HL-60 (cell line): Measurements from ENCODE around the gene ANKS6.
A peak's percentile ranks its signal among the peaks of the same experiment; 100 is the strongest.

Source experiments
- DNase-seq, 2 experiments: peaks; one replicate each; pipeline ENCODE4 v3.0.0-alpha.2; 2010 to 2020; ENCODE audit warnings: low read depth in 1 of 2, low spot score in 1 of 2
- H3K27ac ChIP-seq: fragments of 250-450 bp; sonication (Bioruptor Pico); replicated peaks from 2 replicates; pipeline ENCODE4 v1.5.1; 2020; ENCODE audit warnings: mild to moderate bottlenecking, moderate library complexity
- H3K27me3 ChIP-seq: fragments of 250-450 bp; sonication (Bioruptor Pico); 2 replicates; pipeline ENCODE4 v1.5.1; 2021; ENCODE audit warnings: mild to moderate bottlenecking, moderate library complexity; ENCODE audit not compliant: insufficient read depth, poor library complexity, severe bottlenecking
- H3K4me3 ChIP-seq: replicated peaks from 2 replicates; pipeline ENCODE4 v1.5.1; 2011; ENCODE audit warnings: mild to moderate bottlenecking, control low read depth, low read length; ENCODE audit not compliant: insufficient read depth
- GABPA ChIP-seq: IDR thresholded peaks from 2 replicates; pipeline ENCODE4 v1.6.1; 2012; ENCODE audit warnings: low read depth
- POLR2AphosphoS5 ChIP-seq: IDR thresholded peaks from 2 replicates; pipeline ENCODE4 v1.6.1; 2012; ENCODE audit warnings: low read depth
- REST ChIP-seq: IDR thresholded peaks from 2 replicates; pipeline ENCODE4 v1.6.1; 2012; ENCODE audit warnings: low read depth; ENCODE audit not compliant: insufficient replicate concordance
- SPI1 ChIP-seq: IDR thresholded peaks from 2 replicates; pipeline ENCODE4 v1.6.1; 2012; ENCODE audit warnings: low read depth, mild to moderate bottlenecking, borderline replicate concordance
- TF ChIP-seq, protein P1 (sequence below): IDR thresholded peaks from one replicate; pipeline ENCODE4 v1.5.1; 2011; ENCODE audit warnings: low read length, control low read depth, inconsistent platforms; ENCODE audit not compliant: insufficient read depth

Gene ANKS6

GRCh38 chr9:98783518-98784226 lies 12.7 kb downstream of the ANKS6 start:
- H3K27ac ChIP-seq: no peak overlapping the region
- no peak overlapping the region for H3K4me3 ChIP-seq
- TF ChIP-seq REST (no peak), POLR2AphosphoS5 (no peak), GABPA (no peak), SPI1 (no peak)
- TF ChIP-seq, protein P1, sequence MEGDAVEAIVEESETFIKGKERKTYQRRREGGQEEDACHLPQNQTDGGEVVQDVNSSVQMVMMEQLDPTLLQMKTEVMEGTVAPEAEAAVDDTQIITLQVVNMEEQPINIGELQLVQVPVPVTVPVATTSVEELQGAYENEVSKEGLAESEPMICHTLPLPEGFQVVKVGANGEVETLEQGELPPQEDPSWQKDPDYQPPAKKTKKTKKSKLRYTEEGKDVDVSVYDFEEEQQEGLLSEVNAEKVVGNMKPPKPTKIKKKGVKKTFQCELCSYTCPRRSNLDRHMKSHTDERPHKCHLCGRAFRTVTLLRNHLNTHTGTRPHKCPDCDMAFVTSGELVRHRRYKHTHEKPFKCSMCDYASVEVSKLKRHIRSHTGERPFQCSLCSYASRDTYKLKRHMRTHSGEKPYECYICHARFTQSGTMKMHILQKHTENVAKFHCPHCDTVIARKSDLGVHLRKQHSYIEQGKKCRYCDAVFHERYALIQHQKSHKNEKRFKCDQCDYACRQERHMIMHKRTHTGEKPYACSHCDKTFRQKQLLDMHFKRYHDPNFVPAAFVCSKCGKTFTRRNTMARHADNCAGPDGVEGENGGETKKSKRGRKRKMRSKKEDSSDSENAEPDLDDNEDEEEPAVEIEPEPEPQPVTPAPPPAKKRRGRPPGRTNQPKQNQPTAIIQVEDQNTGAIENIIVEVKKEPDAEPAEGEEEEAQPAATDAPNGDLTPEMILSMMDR: no peak
- DNase-seq: no peak
- H3K27me3 ChIP-seq: no peaks in the 10 kb centered on the region

GRCh38 chr9:98781588-98782383 lies 14.6 kb downstream of the ANKS6 start:
- no peak overlapping the region for H3K4me3 ChIP-seq
- H3K27ac ChIP-seq: no peak overlapping the region
- DNase-seq: peak in 1 of 2 experiments; percentile 60
- no peaks in the 10 kb centered on the region for H3K27me3 ChIP-seq
- TF ChIP-seq SPI1 (peak; percentile 37; the same call in 1 of the 2 replicates), POLR2AphosphoS5 (no peak), REST (no peak), GABPA (no peak)

- H3K27ac ChIP-seq: no peak overlapping the region
- no peaks in the 10 kb centered on the region for H3K27me3 ChIP-seq
- TF ChIP-seq REST (no peak), SPI1 (peak; percentile 79)
- no peak overlapping the region for H3K4me3 ChIP-seq
- peak in 1 of 2 experiments; percentile 22 for DNase-seq
Observed at GRCh38 chr9:98780059-98780749, 16.2 kb downstream of the ANKS6 start.
